ENCODE results near the gene EVI5. TPM values are rescaled to one million over a fixed set of nuclear protein-coding genes. Genes with fewer than 3 reads are reported as not detected.

EVI5 gene
- total and polyA plus RNA-seq, 4 experiments from 2014 or later, result 0.16 to 1.7 (median 0.57) TPM

DNA sequence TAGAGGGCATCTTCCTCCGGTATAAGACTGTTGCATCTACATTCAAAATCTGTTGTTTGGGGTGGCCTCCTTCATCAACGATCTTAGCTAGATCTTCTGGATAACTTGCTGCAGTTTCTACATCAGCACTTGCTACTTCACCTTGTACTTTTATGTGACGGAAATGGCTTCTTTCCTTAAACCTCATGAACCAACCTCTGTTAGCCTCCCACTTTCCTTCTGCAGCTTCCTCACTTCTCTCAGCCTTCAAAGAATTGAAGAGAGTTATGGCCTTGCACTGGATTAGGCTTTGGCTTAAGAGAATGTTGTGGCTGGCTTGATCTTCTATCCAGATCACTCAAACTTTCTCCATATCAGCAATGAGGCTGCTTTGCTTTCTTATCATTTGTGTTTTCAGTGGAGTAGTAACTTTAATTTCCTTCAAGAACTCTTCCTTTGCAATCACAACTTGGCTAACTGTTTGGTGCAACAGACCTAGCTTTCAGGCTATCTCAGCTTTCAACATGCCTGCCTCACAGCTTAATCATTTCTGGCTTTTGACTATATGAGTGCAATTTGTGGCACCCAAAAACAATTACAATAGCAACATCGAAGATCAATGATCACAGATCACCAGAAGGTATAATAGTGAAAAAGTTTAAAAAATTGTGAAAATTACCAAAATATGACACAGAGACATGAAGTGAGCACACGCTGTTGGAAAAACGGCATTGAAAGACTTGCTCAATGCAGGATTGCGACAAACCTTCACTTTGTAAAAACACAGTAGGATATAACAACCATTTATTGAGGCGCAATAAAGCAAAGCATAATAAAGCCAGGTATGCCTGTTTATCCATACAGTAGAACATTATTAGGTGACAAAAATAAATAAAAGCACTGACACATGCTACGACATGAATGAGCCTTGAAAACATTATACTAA is 241.5 kb downstream of the EVI5 start:
- H3K4me1 Mint-ChIP-seq, result peaks cover 6 to 13% (median 9%) of the 10 kb centered on the region in 4 donors
- Histone ChIP-seq H3K36me3 (ENCODE audit: insufficient read depth, low read length) (no peaks in the 10 kb centered on the region), H3K27ac (ENCODE audit: low read depth, low read length) (no peak overlapping the region), H3K4me3 (ENCODE audit: low read length in 2 of 2) (no peak overlapping the region), H3K27me3 (ENCODE audit: insufficient read depth, low read length) (no peaks in the 10 kb centered on the region), H3K9me3 (ENCODE audit: control insufficient read depth in 1 of 2, low read length in 2 of 2) (no peaks in the 10 kb centered on the region), H3K4me1 (ENCODE audit: insufficient read depth, low read length) (peaks cover 7% of the 10 kb centered on the region)
- no peak overlapping the region for H3K27ac Mint-ChIP-seq
- H3K9me3 Mint-ChIP-seq, result no peaks in the 10 kb centered on the region
- ChIA-PET POLR2A (ENCODE audit: partially characterized antibody) (no interaction called here), CTCF (ENCODE audit: partially characterized antibody) (no interaction called here)
- no peak for DNase-seq
- no peak overlapping the region for H3K4me3 Mint-ChIP-seq
- no peaks in the 10 kb centered on the region for H3K27me3 Mint-ChIP-seq
- intact Hi-C loops (cut with micrococcal nuclease), result no loop called here
- no peaks in the 10 kb centered on the region for H3K36me3 Mint-ChIP-seq

DNA sequence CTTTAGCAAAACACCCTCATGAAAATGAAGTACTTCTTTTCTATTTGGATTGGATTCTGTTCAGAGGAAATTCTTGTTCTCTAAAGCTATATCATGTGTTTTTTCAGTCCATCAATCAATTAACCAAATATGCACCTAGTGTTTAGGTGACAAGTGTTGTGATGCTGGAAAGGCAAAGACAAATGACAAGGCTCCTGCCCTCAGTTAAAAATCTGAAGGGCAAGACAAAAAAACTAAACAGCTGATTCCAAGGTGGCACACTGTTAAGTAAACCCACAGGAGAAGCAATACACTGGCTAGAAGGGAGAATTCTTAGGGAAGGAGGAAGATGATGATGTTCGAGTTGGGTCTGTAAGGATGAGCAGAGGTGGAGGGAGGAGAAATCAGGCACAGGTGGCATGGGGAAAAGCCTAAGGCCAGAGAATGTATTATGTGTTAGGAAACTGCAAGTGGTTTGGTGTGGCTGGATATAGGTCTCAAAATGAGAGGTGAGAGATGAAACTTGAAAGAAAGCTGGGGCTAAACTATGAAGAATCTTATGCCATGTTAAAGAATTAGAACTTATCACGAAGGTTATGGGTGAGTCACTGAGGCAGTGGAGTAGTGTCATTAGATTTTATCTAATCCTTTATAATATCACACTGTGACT is 246.4 kb downstream of the EVI5 start:
- H3K4me1 ChIP-seq (ENCODE audit: insufficient read depth, low read length), result peaks cover 35% of the 10 kb centered on the region
- H3K4me1 Mint-ChIP-seq, result peaks cover 28 to 58% (median 41%) of the 10 kb centered on the region in 4 donors
- H3K4me3 ChIP-seq (ENCODE audit: low read length in 2 of 2), result no peak overlapping the region
- intact Hi-C loops (cut with micrococcal nuclease), result loop anchor here (5.0 kb wide), 1 partner anchor 59 kb away; no protein-coding TSS in a partner anchor
- no peaks in the 10 kb centered on the region for H3K9me3 ChIP-seq (ENCODE audit: control insufficient read depth in 1 of 2, low read length in 2 of 2)
- H3K27me3 ChIP-seq (ENCODE audit: insufficient read depth, low read length), result no peaks in the 10 kb centered on the region
- ChIA-PET CTCF (ENCODE audit: partially characterized antibody) (interaction anchor here (0.7 to 3.6 kb wide), 10 partner anchors 17 to 228 kb away, joined by 3 to 42 read pairs (median 4); partner anchors contain the start of gene GFI1), POLR2A (ENCODE audit: partially characterized antibody) (interaction anchor here (0.6 to 5.6 kb wide), 12 partner anchors 12 to 1518 kb away, joined by 3 to 153 read pairs (median 4); partner anchors contain the start of gene GFI1)
- DNase-seq, result peak in 1 of 5 donors; percentile 39
- peaks cover 0 to 4% (median 0%) of the 10 kb centered on the region in 8 donors for H3K9me3 Mint-ChIP-seq
- no peaks in the 10 kb centered on the region for H3K27me3 Mint-ChIP-seq
- H3K27ac Mint-ChIP-seq, result peak overlapping the region; percentile 40 to 90 (median 81)
- peak overlapping the region; percentile 21 to 80 (median 73) for H3K4me3 Mint-ChIP-seq
- no peaks in the 10 kb centered on the region for H3K36me3 ChIP-seq (ENCODE audit: insufficient read depth, low read length)
- H3K36me3 Mint-ChIP-seq, result no peaks in the 10 kb centered on the region
- peak overlapping the region; percentile 51 for H3K27ac ChIP-seq (ENCODE audit: low read depth, low read length)

DNA sequence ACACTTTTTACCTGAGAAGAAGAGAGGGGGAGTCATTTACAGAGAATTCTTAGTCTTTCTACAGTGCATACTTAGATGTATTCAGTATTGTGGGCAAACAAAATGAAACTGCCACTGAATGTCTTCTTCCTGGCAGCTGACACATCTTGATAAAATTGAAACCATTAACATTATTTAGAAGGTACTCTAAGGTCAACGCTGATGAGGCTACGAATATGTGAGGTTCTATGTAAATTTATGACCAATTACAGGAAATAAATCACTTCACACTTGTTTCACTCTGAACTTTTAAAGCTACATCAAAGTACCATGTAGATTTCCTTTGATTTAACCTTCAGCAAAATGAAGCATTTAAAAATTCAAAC is 246.9 kb downstream of the EVI5 start:
- Histone ChIP-seq H3K27me3 (ENCODE audit: insufficient read depth, low read length) (no peaks in the 10 kb centered on the region), H3K4me3 (ENCODE audit: low read length in 2 of 2) (no peak overlapping the region), H3K27ac (ENCODE audit: low read depth, low read length) (peak overlapping the region; percentile 51), H3K9me3 (ENCODE audit: control insufficient read depth in 1 of 2, low read length in 2 of 2) (no peaks in the 10 kb centered on the region), H3K4me1 (ENCODE audit: insufficient read depth, low read length) (peaks cover 35% of the 10 kb centered on the region), H3K36me3 (ENCODE audit: insufficient read depth, low read length) (no peaks in the 10 kb centered on the region)
- DNase-seq, result peak in 4 of 5 donors; percentile 15 to 43 (median 34)
- Mint-ChIP-seq H3K4me3 (peak overlapping the region; percentile 21 to 80 (median 76)), H3K27me3 (no peaks in the 10 kb centered on the region), H3K36me3 (no peaks in the 10 kb centered on the region), H3K27ac (peak overlapping the region; percentile 40 to 90 (median 81)), H3K4me1 (peaks cover 32 to 63% (median 45%) of the 10 kb centered on the region in 4 donors), H3K9me3 (peaks cover 0 to 4% (median 0%) of the 10 kb centered on the region in 8 donors)
- intact Hi-C loops (cut with micrococcal nuclease), result loop anchor here (5.0 kb wide), 1 partner anchor 59 kb away; no protein-coding TSS in a partner anchor
- POLR2A ChIA-PET (ENCODE audit: partially characterized antibody), result interaction anchor here (0.6 to 5.6 kb wide), 13 partner anchors 12 to 1517 kb away, joined by 3 to 153 read pairs (median 4); partner anchors contain the start of gene GFI1
- CTCF ChIA-PET (ENCODE audit: partially characterized antibody), result interaction anchor here (0.7 to 3.6 kb wide), 12 partner anchors 15 to 228 kb away, joined by 3 to 42 read pairs (median 4); partner anchors contain the start of gene GFI1

DNA sequence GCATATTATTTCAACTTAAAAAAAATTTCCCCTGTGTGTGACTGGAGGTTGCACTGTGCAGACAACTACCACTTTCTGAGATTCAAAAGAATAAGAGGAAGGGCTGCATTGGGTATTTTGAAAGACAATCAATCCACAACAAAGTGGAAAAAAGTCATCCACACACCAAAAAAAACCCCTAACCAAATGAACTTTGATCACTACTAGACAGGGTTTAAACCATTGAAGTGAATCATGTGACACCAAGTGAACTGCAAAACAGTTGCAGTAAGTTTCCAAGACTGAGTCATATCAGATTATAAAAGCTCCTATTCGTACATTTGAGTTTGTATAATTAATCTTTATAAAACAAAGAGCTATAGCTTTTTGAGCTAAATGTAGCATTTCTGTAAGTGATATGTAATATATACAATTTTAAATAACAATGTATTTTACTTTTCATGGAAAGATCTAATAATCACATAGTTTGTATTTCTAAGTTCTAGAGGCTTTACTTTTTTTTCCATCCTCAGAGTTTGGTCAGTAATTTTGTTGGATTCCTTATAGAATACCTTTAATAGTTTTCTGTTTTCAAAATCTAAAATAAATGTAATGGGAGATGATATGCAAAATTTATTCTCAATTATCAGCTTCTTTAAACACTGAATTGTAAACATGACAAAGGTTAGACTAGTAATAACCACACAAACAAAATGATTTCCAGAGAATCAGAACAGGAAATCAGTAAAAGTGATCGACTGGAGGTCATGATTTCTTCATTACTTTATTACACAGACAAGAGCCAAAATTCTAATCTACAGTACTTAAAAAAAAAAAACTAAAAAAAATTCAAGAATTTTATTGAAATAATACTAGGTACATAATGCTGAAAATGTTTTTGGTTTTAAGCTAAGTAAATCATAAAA is 247.7 kb downstream of the EVI5 start:
- intact Hi-C loops (cut with micrococcal nuclease), result loop anchor here (1.0 to 5.0 kb wide), 4 partner anchors 47 to 426 kb away; partner anchors contain the start of gene GFI1
- Mint-ChIP-seq H3K36me3 (no peaks in the 10 kb centered on the region), H3K4me1 (peaks cover 39 to 71% (median 53%) of the 10 kb centered on the region in 4 donors), H3K4me3 (peak overlapping the region; percentile 58 to 83 (median 75)), H3K27ac (peak overlapping the region; percentile 66 to 91 (median 85)), H3K9me3 (peaks cover 0 to 5% (median 0%) of the 10 kb centered on the region in 8 donors), H3K27me3 (no peaks in the 10 kb centered on the region)
- DNase-seq, result peak; percentile 70 to 84 (median 75)
- CTCF ChIA-PET (ENCODE audit: partially characterized antibody), result interaction anchor here (0.7 to 3.6 kb wide), 13 partner anchors 9 to 227 kb away, joined by 3 to 42 read pairs (median 4); partner anchors contain the start of gene GFI1
- H3K4me1 ChIP-seq (ENCODE audit: insufficient read depth, low read length), result peaks cover 35% of the 10 kb centered on the region
- no peaks in the 10 kb centered on the region for H3K27me3 ChIP-seq (ENCODE audit: insufficient read depth, low read length)
- POLR2A ChIA-PET (ENCODE audit: partially characterized antibody), result interaction anchor here (0.7 to 5.6 kb wide), 11 partner anchors 35 to 221 kb away, joined by 3 to 153 read pairs (median 5); partner anchors contain the start of gene GFI1
- no peaks in the 10 kb centered on the region for H3K36me3 ChIP-seq (ENCODE audit: insufficient read depth, low read length)
- H3K4me3 ChIP-seq (ENCODE audit: low read length in 2 of 2), result no peak overlapping the region
- no peaks in the 10 kb centered on the region for H3K9me3 ChIP-seq (ENCODE audit: control insufficient read depth in 1 of 2, low read length in 2 of 2)
- peak overlapping the region; percentile 46 for H3K27ac ChIP-seq (ENCODE audit: low read depth, low read length)

DNA sequence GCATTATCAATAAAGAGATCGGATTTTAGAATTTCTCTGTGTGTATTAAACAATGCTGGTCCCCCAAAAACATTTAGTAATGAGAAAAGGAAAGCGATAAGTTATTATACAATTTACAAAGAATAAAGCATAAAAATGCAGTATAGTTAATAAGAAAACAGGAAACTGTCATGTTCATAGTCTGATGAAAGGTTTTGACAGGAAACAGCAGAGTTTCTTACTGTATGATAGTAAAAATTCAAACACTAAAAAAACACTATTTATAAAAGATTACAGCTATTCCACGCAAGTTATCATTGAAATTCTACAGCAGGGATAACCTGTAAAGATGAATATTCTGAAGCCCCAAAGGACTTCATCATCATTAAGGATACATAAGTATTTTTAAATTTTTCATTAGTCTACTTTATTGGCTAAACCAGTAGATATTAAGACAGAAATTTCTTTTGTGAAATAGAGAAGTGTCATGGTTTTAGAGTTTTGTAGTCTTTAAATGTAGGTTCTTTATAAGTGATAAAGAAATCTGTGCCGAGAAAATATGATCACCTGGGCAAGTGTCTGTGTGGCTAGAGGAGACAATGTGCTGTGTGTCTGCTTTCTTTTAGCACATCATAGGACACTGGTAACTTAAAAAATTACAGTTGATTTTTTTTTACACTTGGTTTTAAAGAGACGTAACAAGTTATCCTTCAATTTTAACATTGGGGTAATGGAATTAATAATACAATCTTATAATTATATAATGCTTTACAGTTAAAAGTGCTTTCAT is 248.5 kb downstream of the EVI5 start:
- H3K27me3 Mint-ChIP-seq, result no peaks in the 10 kb centered on the region
- Histone ChIP-seq H3K27ac (ENCODE audit: low read depth, low read length) (peak overlapping the region; percentile 46), H3K27me3 (ENCODE audit: insufficient read depth, low read length) (no peaks in the 10 kb centered on the region), H3K4me1 (ENCODE audit: insufficient read depth, low read length) (peaks cover 35% of the 10 kb centered on the region), H3K36me3 (ENCODE audit: insufficient read depth, low read length) (no peaks in the 10 kb centered on the region), H3K9me3 (ENCODE audit: control insufficient read depth in 1 of 2, low read length in 2 of 2) (no peaks in the 10 kb centered on the region), H3K4me3 (ENCODE audit: low read length in 2 of 2) (peak overlapping the region in 1 of 2 donors; percentile 26)
- H3K4me1 Mint-ChIP-seq, result peaks cover 43 to 80% (median 60%) of the 10 kb centered on the region in 4 donors
- peak overlapping the region; percentile 7 to 83 (median 72) for H3K4me3 Mint-ChIP-seq
- DNase-seq, result peak in 4 of 5 donors; percentile 2 to 40 (median 4)
- POLR2A ChIA-PET (ENCODE audit: partially characterized antibody), result interaction anchor here (1.2 to 5.6 kb wide), 6 partner anchors 35 to 220 kb away, joined by 4 to 153 read pairs (median 6); partner anchors contain the start of gene GFI1
- H3K36me3 Mint-ChIP-seq, result no peaks in the 10 kb centered on the region
- peak overlapping the region; percentile 59 to 91 (median 83) for H3K27ac Mint-ChIP-seq
- intact Hi-C loops (cut with micrococcal nuclease), result loop anchor here (2.0 to 5.0 kb wide), 2 partner anchors 61 to 426 kb away; no protein-coding TSS in a partner anchor
- peaks cover 0 to 5% (median 0%) of the 10 kb centered on the region in 8 donors for H3K9me3 Mint-ChIP-seq
- CTCF ChIA-PET (ENCODE audit: partially characterized antibody), result interaction anchor here (0.7 to 3.6 kb wide), 3 partner anchors 34 to 54 kb away, joined by 3 to 42 read pairs (median 3); partner anchors contain the start of gene GFI1
